Vagina (tissue), 2 donors: ENCODE measurements around the gene STXBP5. TPM values are rescaled to one million over a fixed set of nuclear protein-coding genes. Genes with fewer than 3 reads are reported as not detected.

Experiments
- DNase-seq, 2 donors: peaks; one replicate each; pipeline ENCODE4 v3.0.0-alpha.2; 2017; ENCODE audit errors: extremely low spot score in 2 of 2
- H3K27ac ChIP-seq: fragments of 200-600 bp; sonication (generic); one replicate; pipeline ENCODE4 v1.5.1; 2019
- H3K27me3 ChIP-seq: fragments of 200-600 bp; sonication (generic); one replicate; pipeline ENCODE4 v1.5.1; 2019
- H3K36me3 ChIP-seq, 2 donors: fragments of 200-600 bp; sonication (generic); one replicate each; pipeline ENCODE4 v1.5.1; 2017 to 2019
- H3K4me1 ChIP-seq: fragments of 200-600 bp; sonication (generic); one replicate; pipeline ENCODE4 v1.5.1; 2019
- H3K4me3 ChIP-seq, 2 donors: fragments of 200-600 bp; sonication (generic); 1 replicate in 1 of 2; 2 replicates in 1 of 2; pipeline ENCODE4 v1.5.1; 2016 to 2019
- H3K9me3 ChIP-seq: fragments of 200-600 bp; sonication (generic); one replicate; pipeline ENCODE4 v1.5.1; 2019
- CTCF ChIP-seq, 3 experiments: fragments of 450-650 bp in 2 of 3; fragments of 200-600 bp in 1 of 3; sonication (generic) in 1 of 3; IDR thresholded peaks; one replicate each; pipeline ENCODE4 v1.5.1; 2017 to 2019; ENCODE audit warnings: antibody characterized with exemption in 3 of 3, mild to moderate bottlenecking in 2 of 3, moderate library complexity in 2 of 3
- POLR2A ChIP-seq, 2 donors: fragments of 450-650 bp; IDR thresholded peaks; one replicate each; pipeline ENCODE4 v1.6.1; 2017; ENCODE audit warnings: antibody characterized with exemption in 2 of 2, mild to moderate bottlenecking in 2 of 2, moderate library complexity in 2 of 2
- POLR2AphosphoS5 ChIP-seq, 2 donors: sonication (generic); formaldehyde crosslinking; IDR thresholded peaks; one replicate each; pipeline ENCODE4 v1.9.0; 2017; ENCODE audit warnings: antibody characterized with exemption in 2 of 2, mild to moderate bottlenecking in 2 of 2, low read depth in 1 of 2; ENCODE audit not compliant: insufficient read depth in 1 of 2
- intact Hi-C: fragments of 100-400 bp; cut with DNase I; formaldehyde crosslinking; loops from one replicate; pipeline ENCODE4 v1.15.1; 2023
- small RNA-seq: library from RNA; depleted of rRNA; stranded (forward); fragments of <200 nt; gene quantifications from one replicate; pipeline ENCODE3, GENCODE V24; 2016
- total RNA-seq: library from RNA; depleted of rRNA; stranded (reverse); fragments of >200 nt; gene quantifications from one replicate; pipeline ENCODE4 v1.2.3, GENCODE V29; 2016

STXBP5 gene
- total RNA-seq, 1 donor from 2014 or later, result 33.9 TPM

DNA sequence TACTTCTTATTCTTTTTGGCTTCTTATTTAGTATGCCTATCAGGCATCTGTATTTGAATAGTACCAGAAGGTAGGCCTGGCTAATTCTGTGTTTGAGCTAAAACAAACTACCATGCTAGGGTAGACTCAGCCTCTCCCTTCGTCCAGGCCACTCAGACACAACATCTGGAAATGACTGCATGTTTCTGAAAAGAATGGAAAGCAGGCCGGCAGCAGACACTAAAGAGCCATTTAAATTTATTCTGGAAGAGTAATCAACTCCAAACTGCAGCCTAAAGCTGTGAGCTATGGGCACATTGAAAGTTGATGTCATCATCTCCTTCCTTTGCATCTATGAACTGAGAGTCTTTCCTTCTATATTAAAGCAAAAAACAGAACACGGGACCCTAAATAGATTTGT lies 233.4 kb downstream of the STXBP5 start:
- no peak for DNase-seq
- no peak for TF ChIP-seq CTCF (IDR thresholded peaks at IDR 0.05)
- TF ChIP-seq POLR2AphosphoS5 (IDR thresholded peaks at IDR 0.05; ENCODE audit: insufficient read depth in 1 of 2, low read depth in 1 of 2), result no peak
- no peak for TF ChIP-seq POLR2A (IDR thresholded peaks at IDR 0.05)
- no peak overlapping the region for H3K4me3 ChIP-seq
- H3K36me3 ChIP-seq, result no peaks in the 10 kb centered on the region
- H3K4me1 ChIP-seq, result peaks cover 25% of the 10 kb centered on the region
- no peaks in the 10 kb centered on the region for H3K9me3 ChIP-seq
- no peak overlapping the region for H3K27ac ChIP-seq
- no peaks in the 10 kb centered on the region for H3K27me3 ChIP-seq
- intact Hi-C loops, result no loop called here

- H3K27ac ChIP-seq, result no peak overlapping the region
- peaks cover 26% of the 10 kb centered on the region for H3K4me1 ChIP-seq
- H3K9me3 ChIP-seq, result no peaks in the 10 kb centered on the region
- DNase-seq, result no peak
- H3K4me3 ChIP-seq, result no peak overlapping the region
- intact Hi-C loops, result no loop called here
- no peaks in the 10 kb centered on the region for H3K36me3 ChIP-seq
- H3K27me3 ChIP-seq, result no peaks in the 10 kb centered on the region
- TF ChIP-seq POLR2A (IDR thresholded peaks at IDR 0.05), result no peak
- TF ChIP-seq CTCF (IDR thresholded peaks at IDR 0.05), result no peak
- no peak for TF ChIP-seq POLR2AphosphoS5 (IDR thresholded peaks at IDR 0.05; ENCODE audit: insufficient read depth in 1 of 2, low read depth in 1 of 2)
Measured at GRCh38 chr6:147438758-147439528, 234.7 kb downstream of the STXBP5 start.

Small RNAs within 50 kb of the gene (small RNA-seq; reads per million reads assigned to genes)
- not detected for gene AL355365.1
